Testis (tissue), 3 donors: ENCODE data around the gene ETS1. TPM values are rescaled to one million over a fixed set of nuclear protein-coding genes. Genes with fewer than 3 reads are reported as not detected.
"Not testable (repeated sequence)": the region's sequence is repeated elsewhere in the genome, so short reads cannot be mapped to it uniquely, and the experiment has no call there.

ENCODE experiments used
- DNase-seq: peaks from one replicate; pipeline ENCODE4 v3.0.0-alpha.2; 2019
- H3K27ac ChIP-seq, 2 donors: fragments of 200-600 bp; sonication (generic); one replicate each; pipeline ENCODE4 v1.5.1; 2019
- H3K27me3 ChIP-seq: fragments of 200-600 bp; sonication (generic); one replicate; pipeline ENCODE4 v1.5.1; 2019
- H3K36me3 ChIP-seq: fragments of 200-600 bp; sonication (generic); one replicate; pipeline ENCODE4 v1.5.1; 2017; ENCODE audit warnings: low read depth; ENCODE audit errors: missing control alignments
- H3K4me1 ChIP-seq: fragments of 200-600 bp; sonication (generic); one replicate; pipeline ENCODE4 v1.5.1; 2019
- H3K4me3 ChIP-seq, 2 donors: fragments of 200-600 bp; sonication (generic); one replicate each; pipeline ENCODE4 v1.5.1; 2017 to 2019
- H3K9me3 ChIP-seq: fragments of 200-600 bp; sonication (generic); one replicate; pipeline ENCODE4 v1.5.1; 2017
- POLR2A ChIP-seq: fragments of 450-650 bp; IDR thresholded peaks from one replicate; pipeline ENCODE4 v1.6.1; 2017; ENCODE audit warnings: antibody characterized with exemption, mild to moderate bottlenecking, moderate library complexity
- WGBS, 2 donors: methylation state at CpG; one replicate each; pipeline ENCODE4 v1.1.5; 2018; 5-methylcytosine and 5-hydroxymethylcytosine counted together
- intact Hi-C: fragments of 100-400 bp; cut with DNase I; formaldehyde crosslinking; loops from one replicate; pipeline ENCODE4 v1.15.1; 2023; ENCODE audit warnings: low total_unique reads
- polyA plus RNA-seq: library from polyadenylated mRNA; stranded (reverse); fragments of 350-450 nt; fragmentation: Illumina TruSeq; extraction: RNeasy Lipid Tissue Mini Kit (QIAGEN cat#74804); gene quantifications from one replicate; pipeline ENCODE4 v1.2.3, GENCODE V29; 2014; ENCODE audit warnings: low read depth, low replicate concordance; ENCODE audit not compliant: insufficient read depth
- total RNA-seq, 2 donors: library from RNA; depleted of rRNA; stranded (reverse); fragments of >200 nt; gene quantifications; one replicate each; pipeline ENCODE4 v1.2.3, GENCODE V29; 2016
- TF ChIP-seq, protein P1 (sequence below), 3 experiments: fragments of 450-650 bp in 2 of 3; fragments of 200-600 bp in 1 of 3; sonication (generic) in 1 of 3; IDR thresholded peaks; one replicate each; pipeline ENCODE4 v1.5.1; 2016 to 2019; ENCODE audit warnings: antibody characterized with exemption in 3 of 3, mild to moderate bottlenecking in 2 of 3, moderate library complexity in 1 of 3

ETS1 gene
- total and polyA plus RNA-seq, 3 donors from 2014 or later, result 15.1 to 21.1 (median 15.3) TPM

DNA sequence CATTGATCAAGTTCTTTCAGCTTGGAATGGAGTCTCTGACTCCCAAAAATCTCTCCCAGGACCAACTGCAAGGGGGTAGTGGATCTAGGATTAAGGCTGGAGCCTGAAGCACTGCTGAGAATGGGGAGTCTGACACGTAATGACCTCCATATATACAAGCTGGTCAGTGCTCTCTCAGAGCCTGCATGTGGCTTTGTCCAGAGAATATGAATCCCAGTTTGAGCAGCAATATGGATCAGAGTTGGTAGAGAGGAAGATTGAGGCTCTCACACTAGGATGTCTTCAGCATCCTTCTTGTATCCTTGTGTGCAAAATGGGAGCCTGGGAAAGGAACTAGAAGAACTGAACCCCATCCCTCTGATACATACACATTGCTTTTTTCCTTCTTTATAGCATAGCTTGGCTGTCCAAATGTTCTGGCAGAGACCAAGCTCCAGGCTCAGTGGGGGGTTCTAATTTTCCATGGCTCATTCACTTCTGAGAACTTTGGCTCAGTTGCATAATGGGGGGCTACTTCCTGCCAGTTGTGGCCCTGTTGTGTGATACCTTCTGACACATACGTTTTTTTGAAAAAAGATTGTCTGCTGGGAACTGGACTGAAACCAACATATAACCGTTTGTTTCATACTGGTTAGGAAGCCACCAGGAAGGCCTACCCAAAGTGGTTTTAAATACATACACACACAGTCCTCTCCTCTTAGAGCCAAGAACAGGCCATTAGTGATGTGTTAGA, 138.2 kb downstream of the ETS1 start:
- Histone ChIP-seq H3K4me3 (no peak overlapping the region), H3K4me1 (peaks cover 9% of the 10 kb centered on the region), H3K36me3 (no peaks in the 10 kb centered on the region), H3K27ac (no peak overlapping the region), H3K9me3 (no peaks in the 10 kb centered on the region), H3K27me3 (no peaks in the 10 kb centered on the region)
- DNase-seq, result no peak
- no peak for TF ChIP-seq POLR2A
- TF ChIP-seq, protein P1, sequence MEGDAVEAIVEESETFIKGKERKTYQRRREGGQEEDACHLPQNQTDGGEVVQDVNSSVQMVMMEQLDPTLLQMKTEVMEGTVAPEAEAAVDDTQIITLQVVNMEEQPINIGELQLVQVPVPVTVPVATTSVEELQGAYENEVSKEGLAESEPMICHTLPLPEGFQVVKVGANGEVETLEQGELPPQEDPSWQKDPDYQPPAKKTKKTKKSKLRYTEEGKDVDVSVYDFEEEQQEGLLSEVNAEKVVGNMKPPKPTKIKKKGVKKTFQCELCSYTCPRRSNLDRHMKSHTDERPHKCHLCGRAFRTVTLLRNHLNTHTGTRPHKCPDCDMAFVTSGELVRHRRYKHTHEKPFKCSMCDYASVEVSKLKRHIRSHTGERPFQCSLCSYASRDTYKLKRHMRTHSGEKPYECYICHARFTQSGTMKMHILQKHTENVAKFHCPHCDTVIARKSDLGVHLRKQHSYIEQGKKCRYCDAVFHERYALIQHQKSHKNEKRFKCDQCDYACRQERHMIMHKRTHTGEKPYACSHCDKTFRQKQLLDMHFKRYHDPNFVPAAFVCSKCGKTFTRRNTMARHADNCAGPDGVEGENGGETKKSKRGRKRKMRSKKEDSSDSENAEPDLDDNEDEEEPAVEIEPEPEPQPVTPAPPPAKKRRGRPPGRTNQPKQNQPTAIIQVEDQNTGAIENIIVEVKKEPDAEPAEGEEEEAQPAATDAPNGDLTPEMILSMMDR (IDR thresholded peaks at IDR 0.05), result no peak
- intact Hi-C loops, result no loop called here
- WGBS, 2 donors, result 86 to 88% methylated on average over 3 of the region's 3 CpGs

DNA sequence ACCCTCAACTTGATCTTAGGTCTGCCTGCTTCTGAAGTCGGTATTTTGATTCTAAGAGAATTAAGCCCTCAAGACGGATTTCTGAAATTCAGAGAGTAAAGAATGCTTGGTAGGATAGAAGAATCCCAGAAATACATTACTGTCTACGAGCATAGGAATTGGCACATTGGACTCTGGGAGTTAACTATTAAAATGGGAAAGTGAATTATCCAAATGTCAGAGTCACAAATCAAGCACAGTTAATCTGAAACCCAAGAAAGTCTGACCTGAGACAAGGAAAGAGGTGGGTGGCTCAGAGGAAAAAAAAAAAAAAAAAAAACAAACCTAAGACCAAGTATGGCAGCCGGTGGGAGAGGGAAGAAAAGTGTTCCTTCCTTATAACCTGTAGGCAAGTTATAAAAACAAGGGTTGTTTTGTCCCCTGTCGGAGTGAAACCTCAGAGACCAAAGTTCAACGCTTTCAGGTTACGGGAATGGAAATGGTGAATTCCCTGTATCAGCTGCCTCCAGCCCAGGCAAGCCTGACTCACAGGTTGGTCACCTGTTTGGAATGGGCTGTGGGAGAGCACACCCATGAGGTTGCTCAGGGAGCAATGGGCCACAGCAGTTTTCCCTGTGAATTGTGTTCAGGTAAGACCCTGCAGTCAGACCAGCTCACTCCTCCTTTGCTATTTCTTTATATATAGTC, 139.0 kb downstream of the ETS1 start:
- TF ChIP-seq POLR2A, result no peak
- intact Hi-C loops, result no loop called here
- Histone ChIP-seq H3K9me3 (no peaks in the 10 kb centered on the region), H3K36me3 (no peaks in the 10 kb centered on the region), H3K4me1 (peaks cover 9% of the 10 kb centered on the region), H3K4me3 (no peak overlapping the region), H3K27me3 (no peaks in the 10 kb centered on the region), H3K27ac (no peak overlapping the region)
- 89 to 93% methylated on average over 7 of the region's 7 CpGs for WGBS, 2 donors
- DNase-seq, result no peak

DNA sequence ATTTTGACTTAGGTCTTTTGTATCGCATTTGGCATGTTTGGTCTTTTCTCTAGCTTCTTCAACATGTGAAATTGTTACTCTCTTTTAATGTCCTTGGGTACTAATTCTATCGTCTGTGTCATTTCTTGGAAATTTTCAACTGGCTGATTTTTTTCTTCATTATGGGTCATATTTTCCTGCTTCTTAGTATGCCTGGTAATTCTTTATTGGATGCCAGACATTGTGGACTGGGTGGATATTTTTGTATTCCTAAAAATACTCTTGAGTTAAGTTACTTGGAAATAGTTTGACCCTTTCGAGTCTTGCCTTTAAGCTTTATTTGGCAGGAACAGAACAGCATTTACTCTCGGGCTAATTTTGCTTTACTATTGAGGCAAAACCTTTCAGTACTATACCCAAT, 140.1 kb downstream of the ETS1 start:
- intact Hi-C loops, result no loop called here
- no peak overlapping the region for H3K4me3 ChIP-seq
- no peak for DNase-seq
- H3K27me3 ChIP-seq, result no peaks in the 10 kb centered on the region
- WGBS, 2 donors, result 69 to 74% methylated on average over 4 of the region's 4 CpGs
- TF ChIP-seq, protein P1 (IDR thresholded peaks at IDR 0.05), result no peak
- no peak for TF ChIP-seq POLR2A
- H3K4me1 ChIP-seq, result peaks cover 1% of the 10 kb centered on the region
- H3K9me3 ChIP-seq, result no peaks in the 10 kb centered on the region
- H3K36me3 ChIP-seq, result no peaks in the 10 kb centered on the region
- H3K27ac ChIP-seq, result no peak overlapping the region

DNA sequence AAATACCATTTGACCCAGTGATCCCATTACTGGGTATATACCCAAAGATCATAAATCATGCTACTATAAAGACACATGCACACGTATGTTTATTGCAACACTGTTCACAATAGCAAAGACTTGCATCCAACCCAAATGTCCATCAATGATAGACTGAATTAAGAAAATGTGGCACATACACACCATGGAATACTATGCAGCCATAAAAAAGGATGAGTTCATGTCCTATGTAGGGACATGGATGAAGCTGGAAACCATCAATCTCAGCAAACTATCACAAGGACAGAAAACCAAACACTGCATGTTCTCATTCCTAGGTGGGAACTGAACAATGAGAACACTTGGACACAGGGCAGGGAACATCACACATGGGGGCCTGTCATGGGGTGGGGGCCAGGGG, 141.4 kb downstream of the ETS1 start:
- H3K4me1 ChIP-seq, H3K36me3 ChIP-seq, H3K4me3 ChIP-seq, H3K27ac ChIP-seq, DNase-seq, H3K9me3 ChIP-seq, H3K27me3 ChIP-seq, intact Hi-C loops: not testable (repeated sequence)
- 93 to 95% methylated on average over 1 of the region's 1 CpG for WGBS, 2 donors

DNA sequence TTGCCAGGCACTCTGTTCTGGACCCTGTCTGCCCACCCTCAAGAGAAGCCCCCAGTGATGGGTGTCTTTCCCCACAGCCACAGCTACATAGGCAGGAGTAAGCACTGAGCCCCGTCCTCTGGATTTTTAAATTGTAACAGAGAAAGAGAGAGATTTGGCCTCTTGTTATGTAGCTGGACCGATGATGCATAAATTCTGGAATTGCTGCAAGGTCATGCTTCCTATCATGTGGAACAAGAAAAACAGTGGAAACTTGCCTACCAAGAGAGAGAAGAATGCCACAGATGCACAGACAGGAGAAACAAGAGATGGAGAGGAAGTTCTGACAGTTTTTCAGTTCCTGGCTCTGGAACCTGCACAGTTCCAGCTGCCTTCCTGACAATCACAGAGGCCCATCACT, 150.2 kb downstream of the ETS1 start:
- Histone ChIP-seq H3K4me1 (peaks cover 3% of the 10 kb centered on the region), H3K36me3 (no peaks in the 10 kb centered on the region), H3K27me3 (no peaks in the 10 kb centered on the region), H3K9me3 (no peaks in the 10 kb centered on the region), H3K4me3 (no peak overlapping the region), H3K27ac (no peak overlapping the region)
- intact Hi-C loops, result no loop called here
- peak; percentile 41 for DNase-seq
- WGBS, 2 donors, result 25 to 35% methylated on average over 2 of the region's 2 CpGs
- no peak for TF ChIP-seq POLR2A
- TF ChIP-seq, protein P1 (IDR thresholded peaks at IDR 0.05), result no peak
